HG03457 (cell line): ENCODE measurements around the gene HSF4.

Experiments
- ATAC-seq: cut with Tn5 transposase; IDR thresholded peaks from one replicate; pipeline ENCODE4 v1.9.1; 2021; ENCODE audit warnings: moderate number of reproducible peaks; ENCODE audit not compliant: unreplicated experiment

Gene HSF4

DNA sequence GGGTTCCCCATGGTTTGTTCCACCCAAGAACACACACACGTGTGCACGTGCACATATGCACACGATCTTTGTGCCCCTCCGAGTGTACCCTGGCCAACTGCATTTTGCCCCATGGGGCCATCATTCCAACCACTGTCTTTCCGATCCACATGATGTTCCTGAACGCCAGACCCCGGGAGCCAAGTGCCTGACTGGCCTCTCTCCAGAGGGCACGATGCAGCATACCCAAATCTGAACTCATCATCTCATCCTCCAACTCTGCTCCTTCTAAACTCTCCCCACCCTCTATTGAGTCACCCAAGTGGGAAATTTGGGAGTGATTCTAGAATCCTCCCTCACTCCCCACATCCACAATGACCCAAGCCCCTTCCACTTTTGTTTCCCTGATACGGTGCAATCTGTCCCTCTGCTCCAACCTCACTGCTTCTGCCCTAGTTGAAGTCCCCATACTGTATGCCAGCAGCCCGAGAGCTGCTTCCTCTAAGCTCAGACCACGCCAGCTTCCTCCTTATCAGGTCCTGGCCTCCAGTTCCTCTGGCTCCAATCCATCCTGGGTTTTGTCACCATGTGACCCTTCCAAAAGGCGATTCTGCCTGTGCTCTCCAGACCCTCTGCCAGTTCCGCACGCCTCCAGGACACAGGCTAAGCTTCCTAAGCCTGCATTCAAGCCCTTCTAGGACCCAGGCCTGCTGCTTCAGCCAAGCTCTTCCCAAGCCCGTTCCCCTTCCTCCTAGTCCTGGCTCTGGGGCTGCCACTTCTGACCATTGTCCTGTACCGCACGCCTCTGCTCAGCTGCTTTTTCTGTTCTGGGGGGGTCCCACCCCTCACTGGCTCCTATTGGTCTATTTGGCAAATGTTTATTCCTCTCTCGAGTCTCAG lies 52.3 kb downstream of the HSF4 start:
- ATAC-seq, result no peak
